H1 (cell line): ENCODE measurements around the gene ADD1. TPM values are rescaled to one million over a fixed set of nuclear protein-coding genes. Genes with fewer than 3 reads are reported as not detected.

ENCODE experiments used
- RAD21 ChIP-seq, 2 experiments: IDR thresholded peaks in 1 of 2; conservative IDR thresholded peaks in 1 of 2; 2 replicates each; pipeline ENCODE4 v1.6.1; 2011; ENCODE audit warnings: low read depth in 2 of 2, low read length in 2 of 2, improper control_type of control experiment in 1 of 2, inconsistent platforms in 1 of 2, mild to moderate bottlenecking in 1 of 2, moderate library complexity in 1 of 2
- polyA plus RNA-seq, 7 experiments: library from polyadenylated mRNA; depleted of rRNA in 3 of 7; stranded (reverse) in 5 of 7; unstranded in 2 of 7; fragments of >200 nt in 5 of 7; fragments of 200-250 nt in 2 of 7; gene quantifications; 1 replicate in 5 of 7; 2 replicates in 1 of 7; 4 replicates in 1 of 7; pipeline versions ENCODE4 v1.2.1 to v1.2.3, GENCODE V29; 2011 to 2013; ENCODE audit warnings: missing spikeins in 2 of 7, mixed read lengths in 2 of 7
- total RNA-seq: library from RNA; stranded (reverse); fragmentation: NEBNext Ultra II Directional; extraction: Animal tissue kit (Norgen Biotek cat#: 25700); gene quantifications from 2 replicates; pipeline ENCODE4 v1.2.1, GENCODE V29; 2021

Gene ADD1
- total and polyA plus RNA-seq, 2 of the 8 experiments (the other 6 are each of a cell fraction or from before 2014, with no cell fraction given), result 113 to 143 TPM

DNA sequence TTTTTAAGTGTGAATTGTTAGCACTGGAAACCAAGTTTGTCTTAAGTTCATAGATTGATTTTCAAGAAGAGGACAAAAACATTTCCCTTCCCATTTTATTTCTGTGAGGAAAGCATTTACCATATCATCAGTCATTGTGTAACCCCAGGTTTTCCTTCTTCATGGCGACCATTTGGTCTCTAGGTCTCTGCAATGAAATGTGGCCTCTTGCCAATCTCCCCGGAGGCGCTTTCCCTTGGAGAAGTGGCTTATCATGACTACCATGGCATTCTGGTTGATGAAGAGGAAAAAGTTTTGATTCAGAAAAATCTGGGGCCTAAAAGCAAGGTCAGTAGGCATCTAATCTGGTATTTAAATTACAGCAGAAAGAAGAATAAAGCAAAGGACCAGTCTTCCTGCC, 54.4 kb downstream of the ADD1 start (continued):
- TF ChIP-seq RAD21 (IDR thresholded peaks at IDR 0.05 in 1 of 2, conservative IDR thresholded peaks at IDR 0.05 in 1 of 2; ENCODE audit: low read depth in 2 of 2, low read length in 2 of 2), result no peak
